CD4-positive, alpha-beta T cell treated with Interleukin-4 for 4 hours (primary cell): ENCODE results near the gene LYPD3.

Experiments
- DNase-seq: peaks from one replicate; pipeline ENCODE4 v3.0.0-alpha.2; 2020

Gene LYPD3

GRCh38 chr19:43483281-43483680, 17.9 kb upstream of the LYPD3 start:
- DNase-seq: no peak

GRCh38 chr19:43482193-43482592, 16.8 kb upstream of the LYPD3 start:
- no peak for DNase-seq

GRCh38 chr19:43481701-43482100, 16.3 kb upstream of the LYPD3 start:
- DNase-seq: no peak

- DNase-seq: no peak
Observed at GRCh38 chr19:43480574-43480973, 15.2 kb upstream of the LYPD3 start.

GRCh38 chr19:43479961-43480561, 14.7 kb upstream of the LYPD3 start:
- DNase-seq: no peak

GRCh38 chr19:43479226-43479625, 13.8 kb upstream of the LYPD3 start:
- DNase-seq: no peak

GRCh38 chr19:43478323-43478722, 12.9 kb upstream of the LYPD3 start:
- no peak for DNase-seq

- DNase-seq: no peak
Observed at GRCh38 chr19:43476606-43477005, 11.2 kb upstream of the LYPD3 start.

GRCh38 chr19:43474986-43475705, 9.7 kb upstream of the LYPD3 start:
- peak; percentile 88 for DNase-seq

- DNase-seq: no peak
Observed at GRCh38 chr19:43474487-43474886, 9.1 kb upstream of the LYPD3 start.

GRCh38 chr19:43471091-43471490, 5.7 kb upstream of the LYPD3 start:
- no peak for DNase-seq

GRCh38 chr19:43470288-43470687, 4.9 kb upstream of the LYPD3 start:
- DNase-seq: peak; percentile 41

GRCh38 chr19:43469160-43469480, 3.7 kb upstream of the LYPD3 start:
- peak; percentile 47 for DNase-seq

GRCh38 chr19:43468354-43469159, 3.1 kb upstream of the LYPD3 start:
- DNase-seq: no peak

GRCh38 chr19:43467730-43468129, 2.3 kb upstream of the LYPD3 start:
- no peak for DNase-seq

GRCh38 chr19:43467276-43467675, 1.9 kb upstream of the LYPD3 start:
- DNase-seq: no peak

- DNase-seq: no peak
Observed at GRCh38 chr19:43466793-43467192, 1.4 kb upstream of the LYPD3 start.

- DNase-seq: no peak
Observed at GRCh38 chr19:43464134-43464775, 1.2 kb downstream of the LYPD3 start.

- DNase-seq: peak; percentile 98
Observed at GRCh38 chr19:43463381-43464133, 1.9 kb downstream of the LYPD3 start.

- no peak for DNase-seq
Observed at GRCh38 chr19:43462785-43463380, 2.5 kb downstream of the LYPD3 start.

GRCh38 chr19:43462383-43462782, 3.0 kb downstream of the LYPD3 start:
- no peak for DNase-seq

- no peak for DNase-seq
Observed at GRCh38 chr19:43461303-43461702, 4.1 kb downstream of the LYPD3 start.
